NCI-H2227 (cell line): Measurements from ENCODE around the gene SNRPF.
"Not testable (repeated sequence)": the region's sequence is repeated elsewhere in the genome, so short reads cannot be mapped to it uniquely, and the experiment has no call there.

Experiments
- DNase-seq: peaks from one replicate; lab custom pipeline; 2025; ENCODE audit not compliant: unreplicated experiment; lab: John Stamatoyannopoulos, UW

Gene SNRPF

GRCh38 chr12:95858451-95859343, at the start of gene SNRPF:
Gene SNRPF, plus strand, starts transcription at chr12:95858952. Its CDS starts 122 bp downstream, at chr12:95859074.
- DNase-seq = peak; percentile 98

DNA sequence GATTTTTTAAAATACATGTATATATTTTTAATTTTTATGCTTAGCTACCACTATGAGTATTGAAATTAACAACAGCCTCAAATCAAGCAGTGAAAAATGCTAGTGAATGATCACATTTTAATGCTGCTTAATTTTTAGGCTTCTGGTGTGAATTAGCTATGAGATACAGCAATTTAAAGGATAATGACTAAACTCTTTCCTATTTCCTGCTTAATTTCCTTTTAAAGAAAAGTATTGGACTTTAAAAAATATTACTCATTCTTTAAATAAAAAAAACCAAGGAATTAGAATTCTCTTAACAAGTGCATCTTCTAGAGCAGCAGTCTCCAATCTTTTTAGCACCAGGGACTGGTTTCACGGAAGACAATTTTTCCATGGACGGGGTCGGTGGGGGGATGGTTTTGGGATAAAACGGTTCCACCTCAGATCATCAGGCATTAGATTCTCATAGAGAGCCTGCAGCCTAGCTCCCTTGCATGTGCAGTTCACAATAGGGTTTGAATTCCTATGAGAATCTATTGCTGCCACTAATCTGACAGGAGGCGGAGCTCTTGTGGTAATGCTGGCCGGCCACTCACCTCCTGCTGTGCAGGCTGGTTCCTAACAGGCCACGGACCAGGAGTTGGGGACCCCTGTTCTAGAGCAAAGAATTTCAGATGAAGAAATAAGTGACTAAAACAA, 49.6 kb upstream of the SNRPF start:
- no peak for DNase-seq

- no peak for DNase-seq
These were observed 48.3 kb upstream of the SNRPF start for GRCh38 chr12:95810411-95810810.

DNA sequence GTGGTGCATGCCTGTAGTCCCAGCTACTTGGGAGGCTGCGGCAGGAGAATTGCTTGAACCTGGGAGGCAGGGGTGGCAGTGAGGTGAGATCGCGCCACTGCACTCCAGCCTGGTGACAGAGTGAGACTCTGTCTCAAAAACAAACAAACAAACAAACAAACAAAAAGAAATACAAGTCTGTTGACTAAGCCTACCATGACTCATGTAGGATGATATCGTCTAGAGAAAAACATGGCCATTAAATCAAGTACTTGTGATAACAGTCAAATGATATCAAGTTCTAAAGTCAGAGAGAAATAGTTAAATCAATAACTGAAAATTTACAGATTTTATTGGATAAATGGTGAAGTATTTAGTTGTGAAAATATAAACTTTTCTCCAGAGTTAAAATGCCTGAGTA, 46.6 kb upstream of the SNRPF start:
- DNase-seq = not testable (repeated sequence)

GRCh38 chr12:95815632-95816212, 43.0 kb upstream of the SNRPF start:
- peak; percentile 39 for DNase-seq

- DNase-seq = peak; percentile 81
These were observed 38.6 kb upstream of the SNRPF start for GRCh38 chr12:95820096-95820703.

GRCh38 chr12:95829395-95829794, 29.4 kb upstream of the SNRPF start:
- DNase-seq = no peak

- DNase-seq = no peak
These were observed 28.2 kb upstream of the SNRPF start for GRCh38 chr12:95830335-95831089.

DNA sequence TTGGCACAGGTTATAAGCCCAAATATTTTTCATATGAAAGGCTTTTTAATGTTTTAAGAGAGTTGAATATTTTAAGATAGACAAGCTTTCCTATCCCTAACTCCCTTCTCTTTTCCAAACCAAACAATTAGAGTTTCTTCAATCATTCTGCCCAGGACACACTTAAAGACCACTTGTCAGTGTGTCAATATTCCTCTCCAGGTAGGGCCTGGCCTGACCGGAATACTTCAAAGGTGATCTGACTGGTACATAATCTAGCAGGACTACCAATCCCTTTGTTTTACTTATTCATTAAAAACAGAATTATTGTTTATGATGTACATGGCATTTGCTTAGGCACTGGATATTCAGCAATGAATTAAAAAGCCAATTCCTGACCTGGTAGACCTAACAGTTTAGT, 24.2 kb upstream of the SNRPF start:
- DNase-seq = no peak

DNA sequence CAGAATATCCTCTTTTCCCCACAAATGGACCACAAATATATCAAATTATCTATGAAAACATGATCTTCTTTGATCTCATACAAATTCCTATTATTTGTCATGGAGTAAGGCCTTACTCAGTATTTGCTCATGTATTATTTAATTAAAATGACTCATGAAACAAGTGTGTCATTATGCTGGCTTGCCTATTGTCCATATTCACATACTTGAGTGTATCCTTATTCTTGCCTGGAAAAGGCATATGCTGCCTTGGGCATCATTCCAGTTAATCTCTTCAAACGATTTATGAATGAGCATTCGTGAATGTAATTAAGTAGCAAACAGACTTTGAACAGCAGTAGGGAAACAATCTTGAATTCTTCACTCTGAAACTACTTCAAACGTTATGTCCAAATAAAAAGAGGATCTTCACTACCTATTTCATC, 22.6 kb upstream of the SNRPF start:
- no peak for DNase-seq

DNA sequence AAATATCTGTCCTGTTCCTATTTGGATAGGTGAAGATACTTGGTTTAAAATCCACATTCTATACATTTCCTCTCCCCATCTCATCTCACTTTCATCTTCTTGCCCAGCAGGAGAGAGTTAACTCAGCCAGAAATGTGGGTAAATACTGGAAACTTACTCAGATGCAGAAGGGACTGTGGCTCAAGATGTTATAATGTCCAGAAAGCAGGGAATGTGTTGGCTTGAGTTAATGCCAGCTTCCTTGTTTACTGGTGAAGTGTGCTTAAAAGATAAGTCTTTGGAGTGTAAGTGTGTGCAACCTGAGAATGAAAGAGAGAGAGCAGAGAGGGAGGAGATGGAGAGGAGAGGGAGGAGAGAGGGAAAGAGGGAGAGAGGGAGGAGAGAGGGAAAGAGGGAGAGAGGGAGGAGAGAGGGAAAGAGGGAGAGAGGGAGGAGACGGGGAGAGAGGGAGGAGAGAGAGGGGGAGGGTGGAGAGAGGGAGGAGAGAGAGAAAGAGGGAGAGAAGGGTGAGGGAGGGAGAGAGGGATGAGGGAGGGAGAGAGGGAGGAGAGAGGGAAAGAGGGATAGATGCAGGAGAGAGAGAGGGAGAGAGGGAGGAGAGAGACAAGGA, 22.0 kb upstream of the SNRPF start:
- no peak for DNase-seq

DNA sequence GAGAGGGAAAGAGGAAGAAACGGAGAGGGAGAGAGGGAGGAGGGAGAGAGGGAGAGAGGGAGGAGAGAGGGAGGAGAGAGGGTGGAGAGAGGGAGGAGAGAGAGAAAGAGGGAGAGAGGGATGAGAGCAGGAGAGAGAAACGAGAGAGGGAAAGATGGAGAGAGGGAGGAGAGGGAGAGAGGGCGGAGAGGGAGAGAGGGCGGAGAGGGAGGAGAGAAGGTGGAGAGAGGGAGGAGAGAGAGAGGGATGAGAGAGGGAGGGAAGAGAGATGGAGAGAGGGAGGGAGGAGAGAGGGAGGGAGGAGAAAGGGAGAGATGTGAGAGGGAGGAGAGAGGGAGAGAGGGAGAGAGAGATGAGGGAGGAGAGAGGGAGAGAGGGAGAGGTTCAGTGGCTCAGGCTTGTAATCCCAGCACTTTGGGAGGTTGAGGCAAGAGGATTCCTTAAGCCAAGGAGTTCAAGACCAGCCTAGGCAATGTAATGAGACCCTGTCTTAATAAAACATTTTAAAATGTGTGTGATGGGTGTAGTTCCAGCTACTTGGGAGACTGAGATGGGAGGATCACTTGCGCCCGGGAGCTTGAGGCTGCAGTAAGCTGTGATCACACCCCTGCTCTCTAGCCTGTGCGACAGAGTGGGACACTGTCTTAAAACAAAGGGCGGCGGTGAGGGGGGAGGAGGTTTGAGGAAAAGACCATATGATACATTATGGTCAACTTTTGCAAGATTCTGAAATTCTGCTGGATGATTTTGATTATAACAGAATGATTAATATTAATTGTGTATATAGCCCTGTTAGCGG, 21.3 kb upstream of the SNRPF start:
- DNase-seq = no peak

- peak; percentile 47 for DNase-seq
These were observed 20.6 kb upstream of the SNRPF start for GRCh38 chr12:95838125-95838524.

GRCh38 chr12:95842426-95842825, 16.3 kb upstream of the SNRPF start:
- DNase-seq = not testable (repeated sequence)

DNA sequence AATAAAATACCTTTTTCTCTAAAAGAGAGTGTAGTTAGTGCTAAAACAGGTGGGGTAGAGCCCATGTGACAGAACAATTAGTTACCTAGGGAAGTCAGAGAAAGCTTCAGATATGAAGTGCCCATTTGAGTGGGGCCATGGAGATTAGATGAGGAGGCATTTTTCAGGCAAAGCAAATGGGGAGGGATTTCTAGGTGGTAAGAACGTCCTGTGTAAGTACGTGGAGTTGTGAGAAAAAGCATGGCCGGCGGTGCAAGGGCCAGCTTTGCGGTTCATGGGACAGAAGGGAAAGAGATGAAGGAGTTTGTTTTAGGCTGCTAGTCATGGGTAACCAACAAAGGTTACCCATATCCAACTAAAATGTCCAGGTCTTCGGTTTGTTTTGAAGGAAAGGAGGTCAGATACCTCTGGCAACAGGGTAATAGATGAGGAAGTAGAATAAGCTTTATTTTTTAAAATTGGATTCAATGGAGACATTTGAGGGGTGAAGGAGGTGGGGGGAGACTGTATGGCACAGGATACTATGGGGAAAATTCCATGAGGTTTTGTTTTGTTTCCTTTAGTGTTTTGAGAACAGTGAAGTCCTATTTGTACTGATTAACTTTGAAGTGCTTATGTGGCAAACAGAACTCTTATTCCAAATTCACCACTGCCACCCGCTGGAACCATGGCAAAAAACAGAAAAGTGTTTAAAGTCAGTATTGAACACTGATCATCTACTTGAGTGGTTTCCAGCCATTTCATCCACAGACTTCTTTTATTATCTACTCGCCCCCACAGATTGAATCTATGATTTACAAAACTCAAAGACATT, 10.0 kb upstream of the SNRPF start:
- DNase-seq = peak; percentile 21

GRCh38 chr12:95851606-95852005, 7.1 kb upstream of the SNRPF start:
- DNase-seq = no peak

DNA sequence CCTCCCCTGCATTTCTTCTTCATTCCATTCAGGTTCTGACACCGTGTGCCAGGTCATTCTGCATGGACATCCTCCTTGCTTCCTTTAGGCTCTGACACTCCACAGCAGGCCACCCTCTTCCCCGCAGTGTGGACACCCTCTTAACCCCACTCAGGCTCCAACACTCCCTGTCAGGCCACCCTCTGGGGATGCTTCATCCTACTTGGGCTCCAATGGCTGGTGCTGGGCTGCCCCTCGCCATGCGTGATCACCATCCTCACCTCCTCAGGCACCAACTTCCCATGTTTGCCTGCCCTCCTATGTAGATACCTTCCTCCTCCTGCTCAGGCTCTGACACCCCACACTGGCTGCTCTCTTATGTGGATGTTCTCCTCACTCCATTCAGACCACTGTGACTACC, 6.6 kb upstream of the SNRPF start:
- no peak for DNase-seq

- DNase-seq = peak; percentile 82
These were observed 1.6 kb upstream of the SNRPF start for GRCh38 chr12:95857156-95857555.

DNA sequence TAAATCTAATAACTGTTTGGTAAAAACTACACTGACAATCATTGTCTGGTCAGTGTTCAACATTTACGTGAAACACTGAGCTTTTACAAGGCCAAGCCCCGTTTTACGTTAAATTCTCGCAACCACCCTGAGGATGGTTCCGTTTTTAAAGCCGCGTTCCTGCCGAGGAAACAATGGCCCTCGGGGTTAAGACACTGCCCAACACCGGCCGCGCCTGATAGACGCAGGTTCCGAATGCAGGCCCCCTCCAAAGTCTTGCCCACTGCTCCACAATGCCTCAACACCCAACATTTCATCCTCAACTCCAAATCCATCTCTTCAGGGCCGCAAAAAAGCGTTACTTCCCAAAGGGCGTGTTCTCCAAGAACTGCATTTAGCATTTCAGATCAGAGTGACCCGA, 953 bp upstream of the SNRPF start:
- peak; percentile 42 for DNase-seq
